Panc1 (cell line): ENCODE results near the gene CPSF4. TPM values are rescaled to one million over a fixed set of nuclear protein-coding genes. Genes with fewer than 3 reads are reported as not detected.

Experiments
- ATAC-seq: fragments of 200-7000 bp; cut with Tn5 transposase; 2 replicates; pipeline ENCODE4 v1.9.1; 2020; ENCODE audit warnings: mild to moderate bottlenecking, moderate library complexity
- BruUV-seq: library from RNA; stranded (reverse); fragments of 400-500 nt; replicated peaks from 2 replicates; lab custom pipeline; 2021; lab: Mats Ljungman, UMichigan
- CTCF ChIA-PET: fragments of 300-600 bp; sonication (Branson Sonifier 250); formaldehyde crosslinking; loops from one replicate; lab custom pipeline; 2022; ENCODE audit warnings: antibody characterized with exemption; lab: Charles Lee
- POLR2A ChIA-PET: fragments of 300-600 bp; sonication (Branson Sonifier 250); formaldehyde crosslinking; loops from one replicate; lab custom pipeline; 2022; ENCODE audit warnings: antibody characterized with exemption; lab: Charles Lee
- DNase-seq: peaks from one replicate; pipeline ENCODE4 v3.0.0-alpha.2; 2010; ENCODE audit warnings: low read depth, low spot score
- H3K27ac ChIP-seq: 2 replicates; pipeline ENCODE4 v1.5.1; 2011; ENCODE audit warnings: mild to moderate bottlenecking, low read length, inconsistent platforms
- H3K27me3 ChIP-seq: fragments of 200-500 bp; sonication (Bioruptor generic); 2 replicates; pipeline ENCODE4 v1.6.0; 2014; ENCODE audit warnings: low read length, inconsistent platforms; ENCODE audit not compliant: control insufficient read depth, insufficient read depth
- H3K36me3 ChIP-seq: fragments of 200-500 bp; sonication (Bioruptor generic); 2 replicates; pipeline ENCODE4 v1.5.1; 2014; ENCODE audit warnings: inconsistent platforms, mild to moderate bottlenecking, low read length, moderate library complexity; ENCODE audit not compliant: control insufficient read depth, insufficient read depth
- H3K4me1 ChIP-seq: 2 replicates; pipeline ENCODE4 v1.5.1; 2011; ENCODE audit warnings: inconsistent platforms, mild to moderate bottlenecking, low read length, moderate library complexity; ENCODE audit not compliant: control insufficient read depth, insufficient read depth
- H3K4me3 ChIP-seq, 2 experiments: 2 replicates each; pipeline ENCODE4 v1.5.1; 2011 to 2012; ENCODE audit warnings: low read depth in 2 of 2, low read length in 2 of 2, mild to moderate bottlenecking in 2 of 2, inconsistent platforms in 1 of 2, moderate library complexity in 1 of 2
- H3K9me3 ChIP-seq: fragments of 200-500 bp; sonication (Bioruptor generic); 2 replicates; pipeline ENCODE4 v1.5.1; 2014; ENCODE audit warnings: low read depth, mild to moderate bottlenecking, inconsistent platforms, low read length, moderate library complexity; ENCODE audit not compliant: control insufficient read depth, insufficient read depth
- POLR2AphosphoS5 ChIP-seq: IDR thresholded peaks from 2 replicates; pipeline ENCODE4 v1.6.1; 2012; ENCODE audit warnings: mild to moderate bottlenecking, low read depth, low read length, moderate library complexity
- SIN3A ChIP-seq: IDR thresholded peaks from 2 replicates; pipeline ENCODE4 v1.6.1; 2012; ENCODE audit warnings: low read depth, mild to moderate bottlenecking, low read length, moderate library complexity, borderline replicate concordance; ENCODE audit not compliant: insufficient read depth
- TCF7L2 ChIP-seq: IDR thresholded peaks from 2 replicates; pipeline ENCODE4 v1.6.1; 2011; ENCODE audit warnings: mild to moderate bottlenecking, low read depth, low read length, inconsistent platforms
- in situ Hi-C: cut with HindIII; loops from 2 replicates; pipeline ENCODE4 v1.10.0; 2016; ENCODE audit warnings: low sequenced_read_pairs, low pct_unique_long_range_greater_than_20kb
- intact Hi-C: fragments of 100-400 bp; cut with micrococcal nuclease; formaldehyde crosslinking; loops from one replicate; pipeline ENCODE4 v1.10.0; 2022; ENCODE audit not compliant: unreplicated experiment
- total RNA-seq: library from RNA; stranded (reverse); gene quantifications from one replicate; pipeline ENCODE4 v1.2.1, GENCODE V29; 2021; ENCODE audit not compliant: unreplicated experiment
- TF ChIP-seq, protein P1 (sequence below), 2 experiments: IDR thresholded peaks; 2 replicates each; pipeline ENCODE4 v1.6.1; 2011 to 2012; ENCODE audit warnings: low read depth in 2 of 2, control low read depth in 1 of 2, low read length in 1 of 2, mild to moderate bottlenecking in 1 of 2, moderate library complexity in 1 of 2; ENCODE audit not compliant: insufficient read depth in 1 of 2
- TF ChIP-seq, protein P2 (sequence below): fragments of 450-650 bp; IDR thresholded peaks from 2 replicates; pipeline ENCODE4 v1.5.1; 2017; ENCODE audit warnings: mild to moderate bottlenecking

CPSF4 gene
- total RNA-seq, 1 experiment from 2014 or later, result 57.0 TPM

DNA sequence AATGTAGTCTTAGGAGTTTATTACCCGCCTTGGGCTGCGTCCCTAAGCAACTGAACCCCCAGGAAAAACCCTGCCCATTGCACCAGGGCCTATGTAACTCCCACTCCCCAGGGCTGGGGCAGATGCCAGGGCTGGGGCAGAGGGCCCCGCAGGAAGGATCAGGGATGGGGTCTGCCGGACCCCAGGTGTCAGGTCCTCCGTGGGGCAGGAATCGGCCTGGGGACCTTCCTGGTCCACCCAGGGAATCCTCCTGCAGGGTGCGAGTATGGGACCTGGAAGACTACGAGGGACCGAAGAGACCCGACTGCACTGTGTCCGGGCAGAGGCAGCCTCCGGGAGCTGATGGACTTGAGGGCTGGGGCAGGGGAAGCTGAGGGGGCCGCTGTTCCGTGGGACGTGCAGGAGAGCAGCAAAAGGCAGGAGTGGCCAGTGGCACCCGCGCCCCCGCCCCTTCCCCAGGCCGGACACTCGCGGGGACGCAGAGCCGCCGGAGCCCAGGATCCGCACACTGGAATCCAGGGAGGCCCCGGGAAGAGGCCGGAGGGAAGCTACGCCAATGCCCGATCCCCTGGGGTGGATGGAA is 29.7 kb downstream of the CPSF4 start:
- ATAC-seq (no peak), DNase-seq (no peak)
- Histone ChIP-seq H3K4me1 (peaks cover 6% of the 10 kb centered on the region), H3K9me3 (no peaks in the 10 kb centered on the region), H3K36me3 (peaks cover 7% of the 10 kb centered on the region; the same call in 1 of the 2 replicates), H3K27me3 (no peaks in the 10 kb centered on the region), H3K27ac (no peak overlapping the region), H3K4me3 (no peak overlapping the region)
- in situ Hi-C loops, result no loop called here
- POLR2A ChIA-PET, result no interaction called here
- TF ChIP-seq SIN3A, result no peak
- no peak for TF ChIP-seq POLR2AphosphoS5
- no peak for TF ChIP-seq TCF7L2
- TF ChIP-seq, protein P1, sequence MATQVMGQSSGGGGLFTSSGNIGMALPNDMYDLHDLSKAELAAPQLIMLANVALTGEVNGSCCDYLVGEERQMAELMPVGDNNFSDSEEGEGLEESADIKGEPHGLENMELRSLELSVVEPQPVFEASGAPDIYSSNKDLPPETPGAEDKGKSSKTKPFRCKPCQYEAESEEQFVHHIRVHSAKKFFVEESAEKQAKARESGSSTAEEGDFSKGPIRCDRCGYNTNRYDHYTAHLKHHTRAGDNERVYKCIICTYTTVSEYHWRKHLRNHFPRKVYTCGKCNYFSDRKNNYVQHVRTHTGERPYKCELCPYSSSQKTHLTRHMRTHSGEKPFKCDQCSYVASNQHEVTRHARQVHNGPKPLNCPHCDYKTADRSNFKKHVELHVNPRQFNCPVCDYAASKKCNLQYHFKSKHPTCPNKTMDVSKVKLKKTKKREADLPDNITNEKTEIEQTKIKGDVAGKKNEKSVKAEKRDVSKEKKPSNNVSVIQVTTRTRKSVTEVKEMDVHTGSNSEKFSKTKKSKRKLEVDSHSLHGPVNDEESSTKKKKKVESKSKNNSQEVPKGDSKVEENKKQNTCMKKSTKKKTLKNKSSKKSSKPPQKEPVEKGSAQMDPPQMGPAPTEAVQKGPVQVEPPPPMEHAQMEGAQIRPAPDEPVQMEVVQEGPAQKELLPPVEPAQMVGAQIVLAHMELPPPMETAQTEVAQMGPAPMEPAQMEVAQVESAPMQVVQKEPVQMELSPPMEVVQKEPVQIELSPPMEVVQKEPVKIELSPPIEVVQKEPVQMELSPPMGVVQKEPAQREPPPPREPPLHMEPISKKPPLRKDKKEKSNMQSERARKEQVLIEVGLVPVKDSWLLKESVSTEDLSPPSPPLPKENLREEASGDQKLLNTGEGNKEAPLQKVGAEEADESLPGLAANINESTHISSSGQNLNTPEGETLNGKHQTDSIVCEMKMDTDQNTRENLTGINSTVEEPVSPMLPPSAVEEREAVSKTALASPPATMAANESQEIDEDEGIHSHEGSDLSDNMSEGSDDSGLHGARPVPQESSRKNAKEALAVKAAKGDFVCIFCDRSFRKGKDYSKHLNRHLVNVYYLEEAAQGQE (IDR thresholded peaks at IDR 0.05; ENCODE audit: insufficient read depth in 1 of 2, low read depth in 2 of 2, low read length in 1 of 2), result no peak
- TF ChIP-seq, protein P2, sequence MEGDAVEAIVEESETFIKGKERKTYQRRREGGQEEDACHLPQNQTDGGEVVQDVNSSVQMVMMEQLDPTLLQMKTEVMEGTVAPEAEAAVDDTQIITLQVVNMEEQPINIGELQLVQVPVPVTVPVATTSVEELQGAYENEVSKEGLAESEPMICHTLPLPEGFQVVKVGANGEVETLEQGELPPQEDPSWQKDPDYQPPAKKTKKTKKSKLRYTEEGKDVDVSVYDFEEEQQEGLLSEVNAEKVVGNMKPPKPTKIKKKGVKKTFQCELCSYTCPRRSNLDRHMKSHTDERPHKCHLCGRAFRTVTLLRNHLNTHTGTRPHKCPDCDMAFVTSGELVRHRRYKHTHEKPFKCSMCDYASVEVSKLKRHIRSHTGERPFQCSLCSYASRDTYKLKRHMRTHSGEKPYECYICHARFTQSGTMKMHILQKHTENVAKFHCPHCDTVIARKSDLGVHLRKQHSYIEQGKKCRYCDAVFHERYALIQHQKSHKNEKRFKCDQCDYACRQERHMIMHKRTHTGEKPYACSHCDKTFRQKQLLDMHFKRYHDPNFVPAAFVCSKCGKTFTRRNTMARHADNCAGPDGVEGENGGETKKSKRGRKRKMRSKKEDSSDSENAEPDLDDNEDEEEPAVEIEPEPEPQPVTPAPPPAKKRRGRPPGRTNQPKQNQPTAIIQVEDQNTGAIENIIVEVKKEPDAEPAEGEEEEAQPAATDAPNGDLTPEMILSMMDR, result no peak
- no TSS peak for BruUV-seq
- CTCF ChIA-PET, result no interaction called here
- intact Hi-C loops, result no loop called here

DNA sequence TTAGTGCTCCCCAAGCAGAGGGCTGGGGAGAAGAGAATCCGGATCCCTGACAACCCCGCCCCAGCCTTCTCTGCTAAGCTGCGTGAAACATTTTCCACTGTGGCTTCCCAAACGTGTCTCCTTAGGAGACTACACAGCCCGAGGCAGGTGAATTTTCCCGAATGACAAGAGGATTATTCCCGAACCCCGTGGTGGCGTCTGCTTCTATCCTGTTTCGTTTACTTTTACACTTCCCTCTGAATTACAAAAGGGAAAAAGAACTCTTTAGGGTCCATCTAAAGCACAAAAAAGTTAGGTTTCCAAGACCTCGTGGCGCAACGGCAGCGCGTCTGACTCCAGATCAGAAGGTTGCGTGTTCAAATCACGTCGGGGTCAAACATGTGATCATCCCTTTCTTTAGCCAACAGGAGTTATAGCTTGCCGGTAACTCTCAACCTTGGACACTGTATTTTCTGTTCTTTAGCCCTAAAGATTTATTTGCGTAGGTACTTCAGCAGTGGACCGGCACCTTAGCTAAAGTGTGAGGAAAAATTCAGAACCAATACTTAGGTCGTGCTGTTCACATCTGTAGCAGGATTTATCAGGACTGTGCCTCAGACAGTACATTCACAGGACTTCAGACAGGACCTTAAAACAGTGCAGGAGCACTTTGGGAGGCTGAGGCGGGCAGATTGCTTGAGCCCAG is 30.8 kb downstream of the CPSF4 start:
- TF ChIP-seq, protein P1 (IDR thresholded peaks at IDR 0.05; ENCODE audit: insufficient read depth in 1 of 2, low read depth in 2 of 2, low read length in 1 of 2), result no peak
- TF ChIP-seq TCF7L2 (no peak), SIN3A (no peak), POLR2AphosphoS5 (no peak)
- TF ChIP-seq, protein P2, result no peak
- ATAC-seq (no peak), DNase-seq (no peak)
- no TSS peak for BruUV-seq
- CTCF ChIA-PET, result no interaction called here
- Histone ChIP-seq H3K27ac (peak overlapping the region; percentile 65), H3K36me3 (peaks cover 4% of the 10 kb centered on the region; the same call in 1 of the 2 replicates), H3K4me3 (peak overlapping the region in 1 of 2 experiments; percentile 36; a peak in 1 of 4 replicates), H3K27me3 (no peaks in the 10 kb centered on the region), H3K4me1 (peaks cover 6% of the 10 kb centered on the region), H3K9me3 (no peaks in the 10 kb centered on the region)
- POLR2A ChIA-PET, result no interaction called here
- in situ Hi-C loops, result no loop called here
- intact Hi-C loops, result no loop called here
